CD4-positive, alpha-beta T cell (primary cell): ENCODE results near the gene COL4A3. TPM values are rescaled to one million over a fixed set of nuclear protein-coding genes. Genes with fewer than 3 reads are reported as not detected.

Experiments
- ATAC-seq: fragments of 200-7000 bp; cut with Tn5 transposase; one replicate; pipeline ENCODE4 v1.10.0; 2022; ENCODE audit warnings: mild to moderate bottlenecking; ENCODE audit not compliant: poor library complexity
- CTCF ChIA-PET: fragments of 350-600 bp; sonication (Branson Sonifier 250); formaldehyde crosslinking; loops from one replicate; lab custom pipeline; 2021; ENCODE audit warnings: antibody characterized with exemption, inconsistent platforms; lab: Charles Lee
- POLR2A ChIA-PET: fragments of 350-600 bp; sonication (Branson Sonifier 250); formaldehyde crosslinking; loops from one replicate; lab custom pipeline; 2021; ENCODE audit warnings: antibody characterized with exemption, inconsistent platforms; lab: Charles Lee
- DNase-seq, 14 experiments: peaks; one replicate each; pipeline ENCODE4 v3.0.0-alpha.2; 2013 to 2020; ENCODE audit warnings: mixed read lengths in 2 of 14
- H3K27ac ChIP-seq, 2 donors: one replicate each; pipeline versions ENCODE4 v1.5.1 to v1.7.0; 2013; ENCODE audit warnings: low read length in 2 of 2, low read depth in 1 of 2, mild to moderate bottlenecking in 1 of 2
- H3K27me3 ChIP-seq, 2 experiments: 1 replicate in 1 of 2; 2 replicates in 1 of 2; pipeline versions ENCODE4 v1.6.1 to v1.7.0; 2013; ENCODE audit warnings: low read length in 2 of 2, control low read depth in 1 of 2, mild to moderate bottlenecking in 1 of 2, moderate library complexity in 1 of 2; ENCODE audit not compliant: insufficient read depth in 2 of 2, control insufficient read depth in 1 of 2
- H3K36me3 ChIP-seq: one replicate; pipeline ENCODE4 v1.6.1; 2013; ENCODE audit warnings: low read length, control low read depth; ENCODE audit not compliant: insufficient read depth
- H3K4me1 ChIP-seq: one replicate; pipeline ENCODE4 v1.6.1; 2013; ENCODE audit warnings: low read length, control low read depth; ENCODE audit not compliant: insufficient read depth
- H3K4me3 ChIP-seq: one replicate; pipeline ENCODE4 v1.5.1; 2013; ENCODE audit warnings: mild to moderate bottlenecking, low read length, moderate library complexity
- H3K9me3 ChIP-seq, 2 experiments: 1 replicate in 1 of 2; 2 replicates in 1 of 2; pipeline versions ENCODE4 v1.6.1 to v1.7.0; 2013; ENCODE audit warnings: low read length in 2 of 2, mild to moderate bottlenecking in 2 of 2, control low read depth in 1 of 2, moderate library complexity in 1 of 2; ENCODE audit not compliant: control insufficient read depth in 1 of 2, insufficient read depth in 1 of 2
- H3K27ac Mint-ChIP-seq: one replicate; pipeline ENCODE4 v1.8.0; 2020; ENCODE audit warnings: mixed read lengths
- H3K27me3 Mint-ChIP-seq: one replicate; pipeline ENCODE4 v1.8.0; 2021; ENCODE audit warnings: mixed read lengths
- H3K36me3 Mint-ChIP-seq: one replicate; pipeline ENCODE4 v1.8.0; 2021; ENCODE audit warnings: low read depth, mixed read lengths
- H3K4me1 Mint-ChIP-seq: one replicate; pipeline ENCODE4 v1.8.0; 2021; ENCODE audit warnings: low read depth, mixed read lengths
- H3K4me3 Mint-ChIP-seq: one replicate; pipeline ENCODE4 v1.8.0; 2020; ENCODE audit warnings: mild to moderate bottlenecking, mixed read lengths
- H3K9me3 Mint-ChIP-seq: one replicate; pipeline ENCODE4 v1.8.0; 2020; ENCODE audit warnings: mixed read lengths
- intact Hi-C, 2 experiments: fragments of 100-400 bp; cut with DNase I in 1 of 2; cut with micrococcal nuclease in 1 of 2; formaldehyde crosslinking; loops; one replicate each; pipeline versions ENCODE4 v1.15.1 to v1.9.0; 2023 to 2025; cut with DNase I, micrococcal nuclease
- total RNA-seq, 174 experiments: library from RNA in 2 of 174; stranded (reverse) in 2 of 174; gene quantifications; one replicate each; pipeline ENCODE4 v1.2.3 and lab custom pipeline; 2021 to 2026
- TF ChIP-seq, protein P1 (sequence below): fragments of 200-600 bp; IDR thresholded peaks from one replicate; pipeline ENCODE4 v1.8.0; 2022; ENCODE audit warnings: antibody characterized with exemption, mild to moderate bottlenecking

The COL4A3 gene
- total RNA-seq, 2 experiments from 2014 or later: not detected

- Histone ChIP-seq H3K4me3 (no peak overlapping the region), H3K9me3 (no peaks in the 10 kb centered on the region), H3K4me1 (no peaks in the 10 kb centered on the region), H3K27me3 (peaks cover 0 to 5% of the 10 kb centered on the region in 2 experiments), H3K36me3 (no peaks in the 10 kb centered on the region), H3K27ac (no peak overlapping the region)
- Mint-ChIP-seq H3K27ac (no peak overlapping the region), H3K4me3 (no peak overlapping the region), H3K9me3 (no peaks in the 10 kb centered on the region), H3K36me3 (no peaks in the 10 kb centered on the region), H3K27me3 (peaks cover 21% of the 10 kb centered on the region), H3K4me1 (no peaks in the 10 kb centered on the region)
- DNase-seq (no peak), ATAC-seq (no peak)
- intact Hi-C loops: no loop called here
- ChIA-PET POLR2A (no interaction called here), CTCF (interaction anchor here (2.2 kb wide), 1 partner anchor 10 kb away, joined by 10 read pairs; no protein-coding TSS in a partner anchor)
- TF ChIP-seq, protein P1, sequence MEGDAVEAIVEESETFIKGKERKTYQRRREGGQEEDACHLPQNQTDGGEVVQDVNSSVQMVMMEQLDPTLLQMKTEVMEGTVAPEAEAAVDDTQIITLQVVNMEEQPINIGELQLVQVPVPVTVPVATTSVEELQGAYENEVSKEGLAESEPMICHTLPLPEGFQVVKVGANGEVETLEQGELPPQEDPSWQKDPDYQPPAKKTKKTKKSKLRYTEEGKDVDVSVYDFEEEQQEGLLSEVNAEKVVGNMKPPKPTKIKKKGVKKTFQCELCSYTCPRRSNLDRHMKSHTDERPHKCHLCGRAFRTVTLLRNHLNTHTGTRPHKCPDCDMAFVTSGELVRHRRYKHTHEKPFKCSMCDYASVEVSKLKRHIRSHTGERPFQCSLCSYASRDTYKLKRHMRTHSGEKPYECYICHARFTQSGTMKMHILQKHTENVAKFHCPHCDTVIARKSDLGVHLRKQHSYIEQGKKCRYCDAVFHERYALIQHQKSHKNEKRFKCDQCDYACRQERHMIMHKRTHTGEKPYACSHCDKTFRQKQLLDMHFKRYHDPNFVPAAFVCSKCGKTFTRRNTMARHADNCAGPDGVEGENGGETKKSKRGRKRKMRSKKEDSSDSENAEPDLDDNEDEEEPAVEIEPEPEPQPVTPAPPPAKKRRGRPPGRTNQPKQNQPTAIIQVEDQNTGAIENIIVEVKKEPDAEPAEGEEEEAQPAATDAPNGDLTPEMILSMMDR: no peak
These were observed 63.7 kb downstream of the COL4A3 start for GRCh38 chr2:227228061-227228667.

- Mint-ChIP-seq H3K4me3 (no peak overlapping the region), H3K27ac (no peak overlapping the region), H3K27me3 (peaks cover 21% of the 10 kb centered on the region), H3K9me3 (no peaks in the 10 kb centered on the region), H3K4me1 (no peaks in the 10 kb centered on the region), H3K36me3 (no peaks in the 10 kb centered on the region)
- H3K27ac ChIP-seq: no peak overlapping the region
- no peak overlapping the region for H3K4me3 ChIP-seq
- H3K27me3 ChIP-seq: peaks cover 0 to 5% of the 10 kb centered on the region in 2 experiments
- intact Hi-C loops: loop anchor here in 1 of 2 experiments (10.0 kb wide), 1 partner anchor 1345 kb away; no protein-coding TSS in a partner anchor
- H3K9me3 ChIP-seq: no peaks in the 10 kb centered on the region
- CTCF ChIA-PET: no interaction called here
- no peak for ATAC-seq
- POLR2A ChIA-PET: no interaction called here
- DNase-seq: no peak
- no peaks in the 10 kb centered on the region for H3K4me1 ChIP-seq
- TF ChIP-seq, protein P1: no peak
- H3K36me3 ChIP-seq: no peaks in the 10 kb centered on the region
These were observed 65.7 kb downstream of the COL4A3 start for GRCh38 chr2:227230151-227230550.

GRCh38 chr2:227234429-227234828, 70.0 kb downstream of the COL4A3 start:
- no peak for DNase-seq
- Histone ChIP-seq H3K9me3 (no peaks in the 10 kb centered on the region), H3K4me1 (no peaks in the 10 kb centered on the region), H3K36me3 (no peaks in the 10 kb centered on the region), H3K27ac (no peak overlapping the region), H3K4me3 (no peak overlapping the region), H3K27me3 (no peaks in the 10 kb centered on the region)
- no peak for ATAC-seq
- Mint-ChIP-seq H3K27ac (no peak overlapping the region), H3K4me3 (no peak overlapping the region), H3K27me3 (peaks cover 9% of the 10 kb centered on the region), H3K4me1 (no peaks in the 10 kb centered on the region), H3K9me3 (no peaks in the 10 kb centered on the region), H3K36me3 (no peaks in the 10 kb centered on the region)
- TF ChIP-seq, protein P1: no peak
- ChIA-PET POLR2A (no interaction called here), CTCF (no interaction called here)
- intact Hi-C loops: loop anchor here in 1 of 2 experiments (10.0 kb wide), 1 partner anchor 1350 kb away; no protein-coding TSS in a partner anchor
